ENCODE measurements around the gene HNRNPDL.
"Not testable (repeated sequence)": the region's sequence is repeated elsewhere in the genome, so short reads cannot be mapped to it uniquely, and the experiment has no call there.

The HNRNPDL gene

DNA sequence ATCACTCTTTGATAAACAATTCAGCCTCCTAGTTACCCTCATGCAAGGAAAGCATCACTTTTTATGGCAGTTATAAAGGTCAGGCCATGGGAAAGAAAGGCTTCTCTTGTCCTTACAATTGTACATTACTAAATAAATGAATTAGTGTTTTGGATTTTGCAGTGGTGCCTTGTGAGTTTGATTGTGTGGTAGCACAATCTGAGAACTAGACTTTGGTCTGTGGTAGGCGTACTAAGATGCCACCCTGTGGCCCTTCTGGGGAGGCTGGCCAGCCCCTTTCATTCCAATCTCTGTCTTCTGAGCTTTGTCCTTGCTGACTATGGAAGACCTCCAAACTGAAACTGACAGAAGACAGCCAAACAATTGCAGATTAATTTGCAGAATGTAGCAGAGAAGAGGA lies 41.9 kb downstream of the HNRNPDL start:
- H3K4me3 ChIP-seq (ENCODE audit: low read length) = no peak overlapping the region
- DNase-seq (ENCODE audit: low read depth) = no peak
- TF ChIP-seq, protein P1, sequence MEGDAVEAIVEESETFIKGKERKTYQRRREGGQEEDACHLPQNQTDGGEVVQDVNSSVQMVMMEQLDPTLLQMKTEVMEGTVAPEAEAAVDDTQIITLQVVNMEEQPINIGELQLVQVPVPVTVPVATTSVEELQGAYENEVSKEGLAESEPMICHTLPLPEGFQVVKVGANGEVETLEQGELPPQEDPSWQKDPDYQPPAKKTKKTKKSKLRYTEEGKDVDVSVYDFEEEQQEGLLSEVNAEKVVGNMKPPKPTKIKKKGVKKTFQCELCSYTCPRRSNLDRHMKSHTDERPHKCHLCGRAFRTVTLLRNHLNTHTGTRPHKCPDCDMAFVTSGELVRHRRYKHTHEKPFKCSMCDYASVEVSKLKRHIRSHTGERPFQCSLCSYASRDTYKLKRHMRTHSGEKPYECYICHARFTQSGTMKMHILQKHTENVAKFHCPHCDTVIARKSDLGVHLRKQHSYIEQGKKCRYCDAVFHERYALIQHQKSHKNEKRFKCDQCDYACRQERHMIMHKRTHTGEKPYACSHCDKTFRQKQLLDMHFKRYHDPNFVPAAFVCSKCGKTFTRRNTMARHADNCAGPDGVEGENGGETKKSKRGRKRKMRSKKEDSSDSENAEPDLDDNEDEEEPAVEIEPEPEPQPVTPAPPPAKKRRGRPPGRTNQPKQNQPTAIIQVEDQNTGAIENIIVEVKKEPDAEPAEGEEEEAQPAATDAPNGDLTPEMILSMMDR (IDR thresholded peaks at IDR 0.05; ENCODE audit: insufficient read depth, low read depth, low read length, missing control alignments) = no peak

DNA sequence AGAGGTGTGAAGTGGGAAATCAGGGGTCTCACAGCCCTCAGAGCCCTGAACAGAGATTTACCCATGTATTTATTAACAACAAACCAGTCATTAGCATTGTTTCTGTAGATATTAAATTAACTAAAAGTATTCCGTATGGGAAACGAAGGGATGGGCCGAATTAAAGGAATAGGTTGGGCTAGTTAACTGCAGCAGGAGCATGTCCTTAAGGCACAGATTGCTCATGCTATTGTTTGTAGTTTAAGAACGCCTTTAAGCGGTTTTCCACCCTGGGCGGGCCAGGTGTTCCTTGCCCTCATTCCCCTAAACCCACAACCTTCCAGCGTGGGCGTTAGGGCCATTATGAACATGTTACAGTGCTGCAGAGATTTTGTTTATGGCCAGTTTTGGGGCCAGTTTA lies 44.0 kb downstream of the HNRNPDL start:
- H3K4me3 ChIP-seq (ENCODE audit: low read length); DNase-seq (ENCODE audit: low read depth): not testable (repeated sequence)

DNA sequence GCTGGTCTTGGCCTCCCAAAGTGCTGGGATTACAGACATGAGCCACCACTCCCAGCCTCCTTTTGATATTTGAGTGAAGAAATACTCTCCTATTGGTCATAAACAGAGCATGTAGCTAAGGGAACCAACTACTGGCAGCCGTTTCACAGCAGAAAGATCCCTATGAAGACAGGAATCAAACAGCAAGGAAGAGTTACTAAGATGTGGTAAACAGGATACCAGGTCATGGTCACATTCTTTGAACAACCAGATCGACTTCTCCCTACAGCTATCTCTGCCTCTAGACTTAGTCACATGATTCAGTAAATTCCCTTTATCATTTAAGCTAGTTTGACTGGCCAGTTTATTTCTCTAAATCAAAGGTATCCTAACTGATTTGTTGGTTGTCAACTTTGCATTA lies 47.5 kb downstream of the HNRNPDL start:
- TF ChIP-seq, protein P1 (IDR thresholded peaks at IDR 0.05; ENCODE audit: insufficient read depth, low read depth, low read length, missing control alignments) = no peak
- no peak for DNase-seq (ENCODE audit: low read depth)
- H3K4me3 ChIP-seq (ENCODE audit: low read length) = no peak overlapping the region

DNA sequence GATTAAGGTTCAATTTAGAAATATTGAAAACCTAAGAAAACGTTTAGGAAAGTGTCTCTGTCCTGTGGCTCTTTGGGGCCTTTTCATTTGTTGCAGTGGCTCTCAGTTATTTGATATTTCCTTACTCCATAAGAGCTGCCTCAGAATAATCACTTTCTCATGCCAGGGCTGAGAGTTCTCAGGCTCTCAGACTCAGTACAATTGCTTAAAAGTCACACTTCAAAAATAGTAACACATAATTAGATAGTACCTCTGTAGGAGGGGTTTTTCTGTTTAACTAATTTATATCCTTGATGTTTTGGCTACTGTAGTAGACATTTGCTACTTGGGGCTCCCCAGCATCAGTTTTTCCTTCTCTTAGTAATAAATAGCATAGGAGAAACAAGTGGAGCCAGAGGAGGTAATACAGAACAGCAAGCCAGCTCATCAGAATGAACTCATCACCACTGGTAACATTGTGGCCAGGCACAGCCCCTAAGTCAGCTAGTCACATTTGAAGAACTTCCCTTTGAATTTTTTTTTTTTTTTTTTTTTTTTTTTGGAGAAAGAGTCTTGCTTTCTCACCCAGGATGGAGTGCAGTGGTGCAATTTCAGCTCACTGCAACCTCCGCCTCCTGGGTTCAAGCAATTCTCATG lies 48.5 kb downstream of the HNRNPDL start:
- no peak overlapping the region for H3K4me3 ChIP-seq (ENCODE audit: low read length)
- TF ChIP-seq, protein P1 (IDR thresholded peaks at IDR 0.05; ENCODE audit: insufficient read depth, low read depth, low read length, missing control alignments) = no peak
- no peak for DNase-seq (ENCODE audit: low read depth)

DNA sequence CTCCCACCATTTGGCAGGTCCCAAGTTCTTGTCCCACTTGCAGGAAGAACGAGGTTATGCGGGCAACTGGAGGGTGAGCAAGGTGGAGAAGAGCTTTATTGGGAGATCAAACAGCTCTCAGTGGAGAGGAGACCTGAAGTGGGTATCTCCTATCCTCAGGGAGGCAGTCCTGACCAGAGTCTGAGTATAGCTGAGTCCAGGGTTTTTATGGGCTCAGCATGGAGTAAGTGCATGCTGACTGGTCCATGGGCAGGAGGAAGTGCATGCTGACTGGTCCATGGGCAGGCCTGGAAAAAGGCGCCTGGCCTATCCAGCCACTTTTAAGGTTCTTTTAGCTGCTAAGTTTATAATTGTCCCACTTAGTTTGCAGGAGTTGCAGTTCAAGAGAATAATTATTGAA lies 49.0 kb downstream of the HNRNPDL start:
- TF ChIP-seq, protein P1 (IDR thresholded peaks at IDR 0.05; ENCODE audit: insufficient read depth, low read depth, low read length, missing control alignments) = no peak
- DNase-seq (ENCODE audit: low read depth) = no peak
- H3K4me3 ChIP-seq (ENCODE audit: low read length) = no peak overlapping the region

DNA sequence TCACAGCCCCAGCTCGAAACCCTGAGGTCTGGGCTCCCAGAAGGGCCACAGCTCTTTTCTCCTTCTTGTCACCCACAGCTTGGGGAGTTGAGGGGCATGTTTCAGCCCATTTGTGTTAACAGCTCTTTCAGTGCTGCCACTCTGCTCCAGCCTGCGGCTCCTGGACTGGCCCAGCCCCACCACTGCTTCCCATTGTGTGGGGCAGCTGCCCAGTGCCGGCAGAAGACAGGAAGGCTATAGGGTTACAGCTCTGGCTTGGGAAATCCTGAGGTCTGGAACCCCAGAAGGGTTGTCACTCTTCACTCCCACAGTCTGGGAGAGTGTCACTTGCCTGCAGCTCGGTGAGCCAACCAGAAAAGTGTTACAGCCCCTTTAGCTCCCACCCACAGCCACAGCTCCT lies 49.4 kb downstream of the HNRNPDL start:
- no peak overlapping the region for H3K4me3 ChIP-seq (ENCODE audit: low read length)
- no peak for DNase-seq (ENCODE audit: low read depth)
- TF ChIP-seq, protein P1 (IDR thresholded peaks at IDR 0.05; ENCODE audit: insufficient read depth, low read depth, low read length, missing control alignments) = no peak

DNA sequence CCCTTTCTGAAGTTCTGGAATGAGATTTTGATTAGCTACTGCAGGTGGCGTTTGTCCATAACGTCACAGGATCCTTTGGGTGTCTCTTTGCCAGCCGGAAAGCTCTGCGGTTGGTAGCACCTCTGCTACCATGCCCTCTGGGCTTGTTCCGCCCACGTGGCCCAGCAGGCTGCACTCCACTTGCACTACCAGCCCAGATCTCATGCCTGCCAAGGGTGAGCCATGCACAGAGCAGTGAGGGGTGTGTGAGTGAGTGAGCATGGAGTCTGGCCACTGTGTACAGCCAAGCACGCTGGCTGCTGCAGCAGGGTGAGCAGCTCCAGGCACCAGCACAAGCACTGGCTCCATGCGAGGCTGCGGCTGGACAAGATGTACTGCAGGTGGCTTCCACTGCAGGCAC lies 49.9 kb downstream of the HNRNPDL start:
- no peak overlapping the region for H3K4me3 ChIP-seq (ENCODE audit: low read length)
- TF ChIP-seq, protein P1 (IDR thresholded peaks at IDR 0.05; ENCODE audit: insufficient read depth, low read depth, low read length, missing control alignments) = peak; percentile 19
- peak; percentile 93 for DNase-seq (ENCODE audit: low read depth)
